GM21737 (cell line): Measurements from ENCODE around the gene CLINT1.
"Not testable (repeated sequence)": the region's sequence is repeated elsewhere in the genome, so short reads cannot be mapped to it uniquely, and the experiment has no call there.

Source experiments
- ATAC-seq: cut with Tn5 transposase; IDR thresholded peaks from one replicate; pipeline ENCODE4 v1.9.1; 2021; ENCODE audit warnings: mild to moderate bottlenecking, moderate library complexity; ENCODE audit not compliant: unreplicated experiment

The CLINT1 gene

DNA sequence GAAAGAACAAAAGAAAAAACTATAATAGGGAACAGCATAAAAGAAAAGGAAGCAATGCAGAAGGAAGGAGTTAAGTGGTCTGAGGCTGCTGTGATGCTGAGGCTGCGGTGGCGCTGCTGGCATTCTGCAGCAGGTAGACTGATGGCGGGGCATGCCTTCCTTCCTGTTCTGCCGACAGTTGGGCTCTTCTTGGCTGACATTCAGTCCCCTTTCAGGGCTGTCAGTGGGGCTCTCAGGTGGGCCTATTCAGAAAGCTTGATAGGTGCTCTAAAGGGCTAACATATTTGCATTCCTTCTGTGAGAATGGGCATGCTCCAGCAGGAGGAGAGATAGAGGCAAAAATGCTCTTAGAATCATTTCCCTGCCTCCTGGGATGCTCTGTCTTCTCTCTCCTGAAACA lies 5.1 kb upstream of the CLINT1 start:
- no peak for ATAC-seq

DNA sequence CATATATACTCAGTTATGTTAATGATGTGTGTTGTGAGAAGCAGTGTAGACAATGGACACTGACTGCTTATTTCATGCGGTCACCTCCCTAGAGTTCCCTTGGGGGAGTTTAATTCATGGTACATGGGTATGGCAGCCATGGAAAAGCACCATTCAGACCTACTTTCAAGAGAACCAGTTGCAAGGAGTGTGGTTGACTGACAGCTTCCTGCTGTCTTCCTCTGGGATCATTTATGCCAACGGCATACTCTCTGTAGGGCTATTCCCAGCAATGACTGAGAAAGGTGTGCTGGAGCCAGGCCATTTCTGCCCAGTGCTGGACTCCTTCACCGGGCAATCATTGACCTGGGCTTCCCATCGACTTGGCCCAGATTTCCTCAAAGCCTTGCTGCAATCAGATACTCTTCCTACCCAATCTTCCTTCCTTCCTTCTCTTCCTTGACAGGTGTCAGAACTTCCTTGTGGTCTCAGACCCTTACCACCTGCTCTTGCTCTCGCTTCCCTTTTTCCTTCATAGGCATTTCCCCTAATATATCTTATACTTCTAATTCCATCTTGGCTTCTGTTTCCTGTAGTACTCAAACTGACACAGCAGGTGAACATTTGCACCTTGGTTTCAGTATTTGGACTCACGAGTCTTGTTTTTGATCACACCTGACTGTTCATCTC lies 3.4 kb upstream of the CLINT1 start:
- ATAC-seq, result no peak

DNA sequence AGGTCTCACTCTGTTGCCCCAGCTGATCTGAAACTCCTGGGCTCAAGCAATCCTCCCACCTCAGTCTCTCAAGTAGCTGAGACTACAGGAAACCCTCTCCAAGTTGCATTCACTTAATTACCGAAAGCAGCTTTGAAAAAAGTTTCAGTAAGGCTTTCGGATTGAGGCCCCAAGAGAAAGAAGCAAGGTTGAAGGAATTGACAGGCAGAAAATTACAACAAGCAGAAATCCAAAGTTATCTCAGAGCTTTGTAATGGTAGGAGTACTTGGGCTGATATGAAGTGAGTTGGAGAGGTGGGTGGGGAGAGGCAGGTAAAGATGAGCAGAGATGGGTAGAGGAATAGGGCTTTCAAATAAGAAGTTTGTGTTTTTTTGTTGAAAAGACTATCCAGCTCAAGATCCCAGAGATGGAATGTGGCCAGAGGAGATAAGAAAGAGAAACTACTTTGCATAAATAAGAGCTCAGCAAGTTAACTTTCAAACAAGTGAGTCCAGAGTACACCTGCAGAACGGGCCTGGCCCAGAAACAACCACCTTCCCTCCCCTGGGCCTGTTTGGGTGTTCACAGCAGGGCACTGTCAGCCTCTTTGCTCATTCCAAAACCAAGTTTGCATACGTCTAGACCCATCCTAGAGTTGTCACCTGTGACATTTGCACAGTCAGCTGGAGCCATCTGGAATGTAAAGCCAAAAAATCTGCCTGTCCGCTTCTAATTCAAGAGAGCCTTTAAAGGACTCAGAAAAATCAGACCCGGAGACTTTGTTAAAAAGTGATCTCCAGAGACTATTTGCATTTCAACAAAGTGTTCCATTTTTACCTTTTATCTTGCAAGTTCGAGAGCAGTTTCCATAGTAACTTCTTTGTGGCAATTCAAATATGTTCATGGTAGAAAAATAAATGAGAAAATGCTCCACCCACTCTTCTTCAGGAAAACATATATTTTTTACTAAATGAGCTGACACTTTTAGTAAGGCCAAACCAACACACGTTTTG lies 2.2 kb upstream of the CLINT1 start:
- ATAC-seq, result peak; percentile 57

DNA sequence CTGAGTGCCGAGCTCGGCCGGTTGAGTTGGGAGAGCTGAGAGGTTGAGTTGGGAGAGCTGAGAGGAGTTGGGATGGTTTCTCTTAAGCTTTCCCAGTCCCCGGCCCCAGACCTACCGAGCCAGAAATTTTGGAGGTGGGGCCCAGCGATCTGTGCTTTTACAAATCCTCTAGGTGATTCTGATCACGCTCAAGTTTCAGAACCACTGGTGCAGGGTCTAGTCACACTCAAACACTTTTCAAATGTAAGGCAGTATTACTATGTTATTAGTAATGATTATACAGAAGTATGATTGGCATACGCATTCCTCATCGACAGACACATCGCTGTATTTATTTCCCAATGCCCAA lies 256 bp upstream of the CLINT1 start:
- ATAC-seq, result no peak

DNA sequence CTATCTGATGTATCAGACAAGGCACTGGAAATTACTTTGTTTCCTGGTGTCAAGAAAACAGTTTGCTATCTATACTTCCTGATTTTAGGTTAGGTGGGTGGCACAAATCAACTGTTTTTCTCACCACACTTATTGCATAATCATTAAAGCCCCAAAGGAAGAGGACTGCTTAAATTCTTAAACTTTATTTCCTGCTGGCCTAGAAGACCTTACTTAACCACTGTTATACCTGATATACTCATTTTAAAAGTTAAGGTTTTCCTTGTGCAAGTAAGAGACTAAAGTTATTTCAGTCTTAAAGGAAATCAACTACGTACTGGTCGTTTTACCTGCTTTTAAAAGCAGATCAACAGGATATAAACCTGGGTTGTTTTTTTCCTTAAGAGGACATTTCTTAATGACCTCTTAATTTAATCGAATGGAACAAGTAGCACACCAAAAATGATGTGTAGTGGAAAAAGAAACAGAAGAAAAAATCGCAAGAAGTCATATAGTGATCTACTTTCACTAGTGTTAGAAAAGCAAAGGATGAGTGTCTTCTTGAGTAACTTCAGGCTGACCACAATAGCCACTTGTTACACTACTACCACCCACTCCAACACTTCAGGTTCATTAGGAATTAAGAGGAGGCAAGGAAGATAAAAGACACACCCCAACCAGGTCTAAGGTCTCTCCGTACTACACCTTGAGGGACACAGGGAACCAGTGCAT lies 974 bp downstream of the CLINT1 start:
- ATAC-seq, result no peak

DNA sequence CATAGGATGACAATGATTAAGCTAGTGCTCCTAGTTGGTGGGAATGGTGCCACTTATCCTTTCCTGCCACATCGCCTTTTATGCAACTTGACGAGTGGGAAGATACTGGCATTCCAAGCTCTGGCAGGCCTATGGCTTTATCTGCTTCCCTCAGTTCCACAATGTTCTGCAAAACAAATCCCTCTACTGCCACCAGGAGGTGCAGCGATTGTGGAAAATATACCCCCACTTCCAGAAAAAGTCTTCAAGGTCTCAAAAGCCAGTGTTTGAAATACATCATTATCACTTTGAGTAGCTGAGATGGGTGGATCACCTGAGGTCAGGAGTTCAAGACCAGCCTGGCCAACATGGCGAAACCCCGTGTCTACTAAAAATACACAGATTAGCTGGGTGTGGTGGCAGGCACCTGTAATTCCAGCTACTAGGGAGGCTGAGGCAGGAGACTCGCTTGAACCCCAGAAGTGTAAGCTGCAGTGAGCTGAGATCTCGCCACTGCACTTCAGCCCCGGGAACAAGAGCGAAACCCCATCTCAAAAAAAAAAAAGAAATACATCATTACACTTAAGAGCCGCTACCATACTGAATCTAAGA lies 3.4 kb downstream of the CLINT1 start:
- no peak for ATAC-seq

DNA sequence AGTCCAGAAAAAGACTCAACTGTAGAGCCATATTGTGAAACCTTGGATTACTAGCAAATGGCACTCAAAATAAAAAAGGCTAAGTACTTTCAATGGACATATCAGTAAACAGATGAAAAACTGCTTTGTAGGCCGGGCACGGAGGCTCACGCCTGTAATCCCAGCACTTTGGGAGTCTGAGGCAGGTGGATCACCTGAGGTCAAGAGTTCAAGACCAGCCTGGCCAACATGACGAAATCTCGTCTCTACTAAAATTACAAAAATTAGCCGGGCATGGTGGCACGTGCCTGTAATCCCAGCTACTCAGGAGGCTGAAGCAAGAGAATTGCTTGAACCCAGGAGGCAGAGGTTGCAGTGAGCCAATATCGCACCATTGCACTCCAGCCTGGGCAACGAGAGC lies 5.6 kb downstream of the CLINT1 start:
- ATAC-seq, result not testable (repeated sequence)

DNA sequence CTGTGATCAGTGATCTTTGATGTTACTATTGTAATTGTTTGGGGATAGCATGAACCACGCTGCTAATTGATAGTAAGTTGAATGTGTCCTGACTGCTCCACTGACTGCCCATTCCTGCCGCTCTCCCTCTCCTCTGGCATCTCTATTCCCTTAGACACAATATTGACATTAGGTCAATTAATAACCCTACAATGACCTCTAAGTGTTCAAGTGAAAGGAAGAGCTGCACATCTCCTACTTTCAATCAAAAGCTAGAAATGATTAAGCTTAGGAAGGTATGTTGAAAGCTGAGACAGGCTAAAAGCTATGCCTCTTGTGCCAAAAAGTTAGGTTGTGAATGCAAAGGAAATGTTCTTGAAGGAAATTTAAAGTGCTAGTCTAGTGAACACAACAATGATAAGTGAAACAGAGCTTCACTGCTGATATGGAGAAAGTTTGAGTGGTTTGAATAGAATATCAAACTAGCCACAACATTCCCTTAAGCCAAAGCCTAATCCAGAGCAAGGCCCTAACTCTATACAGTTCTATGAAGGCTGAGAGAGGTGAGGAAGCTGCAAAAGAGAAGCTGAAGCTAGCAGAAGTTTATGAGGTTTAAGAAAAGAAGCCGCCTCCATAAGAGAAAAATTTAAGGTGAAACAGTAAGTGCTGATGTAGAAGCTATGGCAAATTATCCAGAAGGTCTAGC lies 12.9 kb downstream of the CLINT1 start:
- no peak for ATAC-seq

DNA sequence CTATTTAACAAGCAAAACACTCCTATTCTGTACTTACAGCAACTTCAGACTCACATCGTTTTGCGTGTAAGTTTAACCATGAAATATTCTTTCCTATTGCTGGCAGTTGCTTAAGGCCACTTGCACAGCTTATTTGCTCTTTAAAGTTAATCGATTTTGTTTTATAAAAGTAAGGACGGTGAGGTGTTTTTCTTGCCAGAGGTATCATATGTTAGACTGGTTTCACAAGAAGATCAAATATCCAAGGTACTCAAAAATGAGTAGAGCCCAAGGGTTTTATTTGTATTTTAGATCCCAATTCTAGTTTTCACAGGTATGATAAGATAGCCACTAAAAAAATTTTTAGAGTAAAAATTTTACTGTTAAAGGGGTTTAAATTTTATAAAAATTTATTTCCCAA lies 16.2 kb downstream of the CLINT1 start:
- ATAC-seq, result no peak

DNA sequence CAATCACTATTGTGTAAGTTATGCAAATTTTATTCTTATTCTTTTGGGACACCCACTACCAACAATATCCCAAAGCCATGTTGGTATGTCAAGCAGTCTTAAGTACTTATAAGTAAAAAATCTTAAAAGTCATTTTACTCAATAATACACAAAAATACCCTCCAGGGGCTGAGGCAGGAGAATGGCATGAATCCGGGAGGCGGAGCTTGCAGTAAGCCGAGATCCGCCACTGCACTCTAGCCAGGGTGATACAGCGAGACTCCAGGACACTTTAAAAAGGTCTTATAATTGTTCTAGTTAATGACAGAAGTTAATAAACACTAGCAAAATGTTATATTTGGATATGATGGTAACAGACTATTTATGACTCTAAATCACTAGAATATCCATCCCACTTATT lies 16.8 kb downstream of the CLINT1 start:
- ATAC-seq, result no peak

DNA sequence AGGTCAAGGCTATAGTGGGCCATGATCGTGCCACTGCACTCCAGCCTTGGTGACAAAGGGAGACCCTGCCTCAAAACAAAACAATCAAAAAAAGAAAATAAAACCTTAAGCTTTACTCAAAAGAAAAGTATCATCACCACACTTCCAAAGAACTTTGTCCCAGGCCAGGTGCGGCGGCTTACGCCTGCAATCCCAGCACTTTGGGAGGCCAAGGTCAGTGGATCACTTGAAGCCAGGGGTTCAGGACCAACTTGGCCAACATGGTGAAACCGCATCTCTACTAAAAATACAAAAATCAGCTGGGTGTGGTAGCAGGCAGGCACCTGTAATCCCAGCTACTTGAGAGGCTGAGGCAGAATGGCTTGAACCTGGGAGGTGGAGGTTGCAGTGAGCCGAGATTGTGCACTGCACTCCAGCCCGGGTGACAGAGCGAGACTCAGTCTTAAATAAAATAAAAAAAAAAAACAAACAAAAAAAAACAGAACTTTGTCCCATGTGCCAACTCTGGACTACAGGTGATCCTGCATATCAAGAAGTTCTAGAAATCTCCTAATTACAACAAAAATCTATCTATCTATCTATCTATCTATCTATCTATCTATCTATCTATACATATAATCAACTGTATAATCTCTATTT lies 19.7 kb downstream of the CLINT1 start:
- no peak for ATAC-seq

DNA sequence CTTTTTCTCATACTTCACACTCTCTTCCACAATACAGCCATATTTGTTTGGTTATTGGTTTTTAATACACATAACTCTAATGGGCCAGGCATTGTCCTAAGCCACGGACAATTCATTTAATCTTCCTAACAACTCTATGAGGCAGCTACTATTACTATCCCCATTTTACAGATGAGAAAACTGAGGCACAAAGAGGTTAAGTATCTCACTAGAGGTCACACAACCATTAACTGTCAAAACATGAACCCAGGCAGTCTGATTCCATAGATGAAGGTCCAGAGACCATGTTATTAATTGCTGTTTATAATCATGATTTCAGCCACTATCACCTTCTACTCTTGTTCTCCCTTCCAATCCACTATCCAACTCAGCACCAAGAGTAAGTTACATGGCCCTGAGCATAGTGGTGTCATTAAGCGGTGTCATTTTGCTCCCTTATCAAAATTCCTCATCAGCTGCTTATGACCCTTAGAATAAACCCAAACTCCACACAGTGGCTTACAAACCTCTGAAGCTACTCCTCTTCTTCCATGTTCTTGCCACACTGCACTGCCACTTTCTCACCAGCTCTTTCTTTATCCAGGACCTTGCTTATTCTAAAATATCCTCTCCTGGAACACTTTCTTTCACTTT lies 22.7 kb downstream of the CLINT1 start:
- no peak for ATAC-seq

DNA sequence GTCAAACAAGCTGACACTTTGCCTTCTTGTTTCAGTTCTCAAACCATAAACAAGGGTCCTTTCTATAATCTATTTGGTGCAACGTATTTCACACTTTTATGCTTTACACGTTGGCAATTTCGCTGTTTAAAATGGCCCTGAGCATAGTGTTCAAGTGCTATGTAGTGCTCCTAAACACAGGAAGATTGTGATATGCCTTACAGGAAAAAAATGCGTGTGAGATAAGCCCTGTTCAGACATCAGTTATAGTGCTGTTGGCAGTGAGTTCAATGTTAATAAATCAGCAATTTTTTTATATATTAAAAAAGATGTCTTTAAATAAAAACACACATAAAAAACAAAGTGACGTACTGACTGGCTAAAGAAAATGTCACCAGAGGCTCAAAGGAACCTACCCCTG lies 23.9 kb downstream of the CLINT1 start:
- ATAC-seq, result no peak

DNA sequence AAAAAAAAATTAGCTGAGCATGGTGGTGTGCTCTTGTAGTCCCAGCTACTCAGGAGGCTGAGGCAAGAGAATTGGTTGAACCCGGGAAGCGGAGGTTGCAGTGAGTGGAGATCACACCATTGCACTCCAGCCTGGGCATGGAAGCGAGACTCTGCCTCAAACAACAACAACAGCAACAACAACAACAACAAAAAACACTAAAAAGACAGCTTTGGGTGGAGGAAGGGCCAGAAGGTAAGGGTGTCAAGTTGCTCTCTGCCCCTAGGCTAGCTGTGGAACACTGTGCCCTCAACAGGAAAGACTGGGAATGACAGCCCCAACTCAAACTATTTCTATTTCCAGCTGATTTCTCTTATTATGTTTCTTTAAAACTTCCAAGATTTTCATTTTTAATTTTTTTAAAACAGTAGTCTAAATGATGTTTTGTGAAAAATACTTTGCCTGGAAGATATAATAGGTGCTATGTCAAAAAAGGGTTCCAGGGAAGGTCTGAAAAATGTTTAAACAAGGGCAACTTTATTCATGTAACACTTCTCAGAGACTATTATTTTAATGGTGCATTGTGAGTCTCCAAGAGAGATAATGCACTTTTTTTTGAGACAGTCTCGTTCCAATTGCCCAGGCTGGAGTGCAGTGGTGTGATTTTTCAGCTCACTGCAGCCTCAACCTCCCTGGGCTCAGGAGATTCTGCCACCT lies 29.9 kb downstream of the CLINT1 start:
- no peak for ATAC-seq

DNA sequence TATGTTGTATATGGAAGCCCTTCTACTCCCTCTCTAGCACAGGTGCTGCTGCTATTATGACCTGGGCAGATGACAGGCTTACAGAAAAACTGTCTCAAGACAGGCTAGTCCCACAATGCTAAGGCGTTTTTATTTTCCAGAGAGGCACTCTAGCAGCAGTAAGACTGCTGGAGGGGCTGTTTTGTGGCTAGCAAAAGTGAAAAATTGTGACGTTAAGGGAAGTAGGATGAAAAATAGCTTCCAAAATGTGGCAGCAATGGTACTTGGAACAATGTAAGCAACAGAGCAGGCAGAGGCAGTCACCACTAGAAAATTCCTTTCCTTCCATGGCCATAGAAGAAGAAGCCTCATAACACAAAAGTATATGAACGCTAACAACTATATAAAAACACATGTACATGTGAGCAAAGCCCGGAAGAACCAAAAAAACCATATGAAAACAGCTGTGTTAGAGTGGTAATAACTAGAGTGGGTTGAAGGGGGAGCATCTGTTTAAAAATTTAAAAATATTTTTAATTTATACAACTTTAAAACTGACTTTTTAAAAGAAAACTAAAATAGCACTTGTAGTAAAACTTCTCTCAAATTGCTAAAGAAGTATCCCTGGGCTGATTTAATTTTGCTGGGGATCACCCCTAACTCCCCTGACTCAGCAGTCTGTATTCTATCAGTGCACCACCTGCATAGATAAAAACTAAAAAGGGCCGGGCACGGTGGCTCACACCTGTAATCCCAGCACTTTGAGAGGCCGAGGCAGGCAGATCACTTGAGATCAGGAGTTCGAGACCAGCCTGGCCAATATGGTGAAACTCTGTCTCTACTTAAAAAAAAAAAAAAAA lies 30.6 kb downstream of the CLINT1 start:
- ATAC-seq, result no peak

DNA sequence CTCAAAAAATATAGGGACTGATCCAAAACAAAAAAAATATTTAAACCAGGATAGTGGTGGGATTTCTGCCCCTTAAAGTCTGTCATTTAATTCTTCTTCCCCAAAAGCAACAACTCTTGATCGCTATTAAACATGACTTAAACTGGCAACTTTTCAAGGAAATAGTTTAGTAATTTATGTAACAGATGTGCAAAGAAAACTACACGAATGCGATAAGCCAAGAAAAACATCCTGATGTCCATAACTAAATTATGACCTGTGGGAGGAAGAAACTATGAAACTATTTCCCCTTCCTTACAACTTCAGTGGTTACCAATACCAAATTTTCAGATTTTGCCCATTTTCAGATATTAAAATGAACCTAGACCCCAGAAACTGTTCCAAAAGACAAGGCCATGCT lies 31.5 kb downstream of the CLINT1 start:
- ATAC-seq, result no peak

DNA sequence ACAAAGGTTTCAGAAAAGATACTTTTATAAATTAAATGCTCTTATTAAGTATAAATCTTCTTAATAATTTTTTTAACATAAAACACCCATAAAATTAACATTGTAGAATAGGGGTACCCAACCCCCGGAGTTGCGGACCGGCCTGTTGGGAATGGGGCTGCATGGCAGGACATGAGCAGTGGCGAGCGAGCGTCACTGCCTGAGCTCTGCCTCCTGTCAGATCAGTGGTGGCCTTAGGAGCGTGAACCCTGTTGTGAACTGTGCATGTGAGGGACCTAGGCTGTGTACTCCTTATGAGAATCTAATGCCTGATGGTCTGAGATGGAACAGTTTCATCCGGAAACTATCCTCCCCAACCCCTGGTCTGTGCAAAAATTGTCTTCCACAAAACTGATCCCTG lies 35.3 kb downstream of the CLINT1 start:
- no peak for ATAC-seq
